Mesenteric fat pad (tissue), 1 donor: Measurements from ENCODE around the gene TNS3. TPM values are rescaled to one million over a fixed set of nuclear protein-coding genes. Genes with fewer than 3 reads are reported as not detected.
A peak's percentile ranks its signal among the peaks of the same experiment; 100 is the strongest.

Source experiments
- DNase-seq: peaks from one replicate; pipeline ENCODE4 v3.0.0-alpha.2; 2020; ENCODE audit warnings: low spot score
- total RNA-seq: library from RNA; stranded (reverse); fragmentation: NEBNext Ultra II Directional; extraction: Animal tissue kit (Norgen Biotek cat#: 25700); gene quantifications from one replicate; pipeline ENCODE4 v1.2.1, GENCODE V29; 2021
- donor health status: DM: yes; HTN: yes; CAD: no.

TNS3 gene
- total RNA-seq, 1 donor from 2014 or later, result 152 TPM

GRCh38 chr7:47414342-47415317, 167.3 kb downstream of the TNS3 start:
- DNase-seq, result peak; percentile 53

GRCh38 chr7:47413526-47414341, 168.2 kb downstream of the TNS3 start:
- DNase-seq, result peak; percentile 83

- no peak for DNase-seq
These were observed 170.0 kb downstream of the TNS3 start for GRCh38 chr7:47411901-47412300.

- no peak for DNase-seq
These were observed 170.5 kb downstream of the TNS3 start for GRCh38 chr7:47411281-47411869.

DNA sequence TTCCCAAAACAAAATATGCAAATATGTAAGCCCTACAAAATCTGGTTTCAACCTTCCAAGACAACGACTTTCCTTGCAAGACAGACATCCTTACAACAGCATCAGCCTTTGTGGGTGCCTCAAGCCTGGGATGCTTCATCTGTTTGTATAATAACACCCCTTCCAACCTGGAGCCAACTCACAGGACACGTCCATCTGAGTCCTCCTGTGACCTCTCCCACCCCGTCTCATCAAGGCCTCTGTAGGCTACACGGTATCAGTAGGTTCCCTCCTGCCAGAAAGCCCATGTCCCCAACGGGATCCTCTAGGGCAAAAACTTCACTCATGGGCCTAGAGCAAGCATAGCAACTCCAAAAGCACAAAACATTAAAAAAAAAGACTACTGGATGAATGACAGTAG, 173.2 kb downstream of the TNS3 start:
- peak; percentile 67 for DNase-seq

- DNase-seq, result peak; percentile 84
These were observed 173.9 kb downstream of the TNS3 start for GRCh38 chr7:47407821-47408674.

DNA sequence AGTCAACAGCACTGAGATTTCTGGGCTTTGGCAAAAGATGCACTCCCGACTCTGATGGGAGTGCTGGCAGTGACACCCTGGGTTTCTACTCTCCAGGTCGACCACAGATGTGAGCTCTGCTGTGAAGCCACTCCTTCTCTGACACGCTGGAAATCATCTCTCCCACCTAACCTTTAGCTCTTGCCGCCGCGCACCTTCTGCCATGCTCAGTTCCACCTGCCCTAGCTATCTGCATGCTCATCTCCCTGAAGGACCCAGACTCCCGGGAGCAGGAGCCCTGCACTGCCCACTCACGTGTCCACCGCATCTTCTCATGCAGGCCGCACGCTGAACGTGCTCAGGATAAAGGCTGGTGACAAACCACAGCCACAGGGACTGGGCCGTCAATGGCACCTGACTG, 174.8 kb downstream of the TNS3 start:
- DNase-seq, result peak; percentile 55

DNA sequence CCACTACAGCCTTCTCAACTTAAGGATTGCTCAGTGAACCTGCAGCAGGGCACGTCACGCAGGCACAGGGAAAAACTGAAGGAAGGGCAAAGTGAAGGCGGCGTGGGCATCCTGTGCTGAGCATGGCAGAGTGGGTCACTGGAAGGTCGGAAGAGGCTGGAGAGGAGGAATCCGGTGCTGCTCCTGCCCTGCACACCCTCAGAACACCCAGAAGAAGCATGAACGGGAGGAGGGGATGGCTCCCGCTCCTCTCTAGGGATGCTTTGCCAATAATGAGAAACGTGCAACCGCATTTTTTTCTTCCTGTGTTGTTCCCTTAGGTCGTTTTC, 175.1 kb downstream of the TNS3 start:
- no peak for DNase-seq

DNA sequence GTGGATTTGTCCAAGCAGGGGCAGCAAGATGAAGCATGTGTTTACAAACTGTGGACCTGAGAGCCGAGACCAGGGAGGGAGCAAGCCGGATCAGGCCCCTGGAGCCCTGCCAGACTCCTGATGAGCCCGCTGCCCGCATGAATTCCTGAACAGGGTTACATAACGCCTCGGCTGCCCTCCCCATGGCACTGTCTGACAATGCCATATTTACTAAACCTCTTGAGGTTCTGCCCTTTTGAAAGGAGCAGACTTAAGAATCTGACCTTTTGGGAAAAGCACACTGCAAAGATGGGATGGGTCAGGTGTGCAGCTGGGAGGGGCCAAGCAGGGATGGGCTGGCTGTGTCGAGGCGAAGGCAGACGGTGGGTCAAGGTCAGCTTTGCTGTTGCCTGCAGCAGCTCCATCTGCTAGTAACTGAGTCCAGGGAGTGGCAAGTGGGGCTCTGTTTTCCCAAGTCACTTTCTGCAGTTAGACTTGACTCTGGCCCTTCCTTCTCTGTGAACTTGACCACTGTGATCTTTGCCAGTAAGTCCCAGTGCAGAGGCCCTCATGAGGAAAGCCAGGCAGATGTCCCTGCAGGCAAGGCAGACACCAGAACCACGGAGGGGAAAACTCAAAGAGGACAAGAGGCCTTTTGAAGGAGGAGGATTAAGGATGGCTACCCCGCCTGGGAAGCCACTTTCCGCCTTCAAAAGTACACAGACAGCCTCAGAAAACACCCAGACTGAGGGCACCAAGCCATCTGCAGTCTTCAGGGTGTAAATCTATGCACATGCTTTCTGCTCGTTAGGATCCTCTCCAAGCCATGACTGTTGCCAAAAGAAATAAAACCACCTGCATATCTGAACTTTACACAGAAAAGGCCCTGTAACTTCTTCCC, 175.8 kb downstream of the TNS3 start:
- peak; percentile 80 for DNase-seq

GRCh38 chr7:47405286-47405904, 176.5 kb downstream of the TNS3 start:
- no peak for DNase-seq

- DNase-seq, result no peak
These were observed 177.9 kb downstream of the TNS3 start for GRCh38 chr7:47404010-47404409.

GRCh38 chr7:47402941-47403866, 178.7 kb downstream of the TNS3 start:
- DNase-seq, result peak; percentile 26

GRCh38 chr7:47401611-47402570, 180.0 kb downstream of the TNS3 start:
- DNase-seq, result peak; percentile 77

DNA sequence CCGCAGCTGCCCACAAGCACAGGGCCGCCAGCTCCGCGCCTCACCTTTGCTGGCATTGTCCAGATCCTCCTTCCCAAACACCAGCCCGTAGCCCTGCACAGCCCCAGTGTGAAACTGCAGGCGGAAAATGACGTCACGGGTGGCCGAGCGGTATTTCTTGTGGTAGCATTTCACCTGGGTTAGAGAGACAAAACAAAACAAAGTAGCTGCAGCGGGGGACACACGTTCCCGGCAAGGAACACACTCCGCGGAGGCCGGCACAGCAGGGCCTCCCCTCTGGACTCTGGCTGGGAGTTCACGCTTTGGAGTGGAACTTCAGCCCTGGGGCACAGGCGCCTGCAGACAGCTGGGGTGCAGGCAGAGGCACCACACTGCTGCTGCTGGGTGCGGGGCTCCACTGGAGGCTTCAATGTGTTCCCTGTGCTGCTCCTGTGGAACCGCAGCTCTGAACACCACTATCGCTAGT, 181.1 kb downstream of the TNS3 start:
- DNase-seq, result peak; percentile 82

DNA sequence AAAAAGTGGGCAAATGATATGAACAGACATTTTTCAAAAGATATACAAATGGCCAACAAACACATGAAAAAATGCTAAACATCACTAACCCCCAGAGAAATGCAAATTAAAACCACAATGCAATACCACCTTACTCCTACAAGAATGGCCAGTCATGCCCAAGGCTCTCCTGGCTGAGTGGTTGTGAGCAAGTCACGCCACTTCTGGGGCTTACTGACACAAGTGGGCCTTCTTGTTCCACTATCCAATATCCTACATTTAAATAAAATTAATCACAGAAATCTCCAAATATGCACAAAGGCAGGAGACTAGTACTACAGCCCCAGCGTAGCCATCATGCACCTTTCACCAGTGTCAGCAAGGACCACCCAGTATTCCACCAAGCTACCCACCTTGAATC, 181.9 kb downstream of the TNS3 start:
- DNase-seq, result no peak

- DNase-seq, result peak; percentile 83
These were observed 187.1 kb downstream of the TNS3 start for GRCh38 chr7:47394751-47395252.

DNA sequence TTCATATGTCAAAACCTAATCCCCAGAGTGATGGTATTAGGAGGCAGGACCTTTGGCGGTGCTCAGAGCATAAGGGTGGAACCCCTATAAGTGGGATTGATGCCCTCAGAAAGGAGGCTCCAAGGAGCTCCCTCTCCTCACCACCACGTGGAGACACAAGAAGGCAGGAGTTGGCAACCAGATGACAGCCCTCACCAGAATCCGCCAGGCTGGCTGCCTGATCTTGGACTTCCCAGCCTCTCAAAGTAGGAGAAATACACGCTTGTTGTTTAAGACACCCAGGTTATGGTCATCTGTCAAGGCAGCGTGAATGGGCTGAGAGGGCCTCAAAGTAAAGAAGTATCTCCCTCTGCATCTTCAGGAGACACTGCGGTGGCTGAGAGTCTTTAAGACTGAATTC, 187.7 kb downstream of the TNS3 start:
- DNase-seq, result peak; percentile 69
